ENCODE measurements around the gene SLC7A14.
A peak's percentile ranks its signal among the peaks of the same experiment; 100 is the strongest.

Gene SLC7A14

GRCh38 chr3:170585937-170586310 lies at the start of gene SLC7A14:
Gene SLC7A14 (minus strand): TSS chr3:170586075. CDS start chr3:170526936, 59,139 bp downstream.
- ATAC-seq, result no peak
- DNase-seq, result no peak

DNA sequence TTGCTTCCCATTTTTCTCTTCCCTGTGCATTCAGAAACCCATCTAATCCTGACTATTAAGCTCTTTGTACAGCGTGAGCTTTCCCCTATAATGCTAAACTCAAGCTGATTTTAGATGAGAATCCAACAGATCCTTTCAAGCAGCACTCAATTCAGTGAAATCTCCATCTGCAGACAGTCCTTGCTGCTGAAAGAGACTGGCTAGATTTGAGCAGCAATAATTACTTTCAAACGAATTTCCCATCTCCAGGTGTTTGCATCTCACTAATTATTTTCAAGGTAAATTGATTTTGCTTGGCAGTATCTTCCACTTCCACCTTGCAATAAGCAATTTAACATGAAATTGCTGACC lies 49.5 kb upstream of the SLC7A14 start:
- ATAC-seq (no peak), DNase-seq (no peak)

DNA sequence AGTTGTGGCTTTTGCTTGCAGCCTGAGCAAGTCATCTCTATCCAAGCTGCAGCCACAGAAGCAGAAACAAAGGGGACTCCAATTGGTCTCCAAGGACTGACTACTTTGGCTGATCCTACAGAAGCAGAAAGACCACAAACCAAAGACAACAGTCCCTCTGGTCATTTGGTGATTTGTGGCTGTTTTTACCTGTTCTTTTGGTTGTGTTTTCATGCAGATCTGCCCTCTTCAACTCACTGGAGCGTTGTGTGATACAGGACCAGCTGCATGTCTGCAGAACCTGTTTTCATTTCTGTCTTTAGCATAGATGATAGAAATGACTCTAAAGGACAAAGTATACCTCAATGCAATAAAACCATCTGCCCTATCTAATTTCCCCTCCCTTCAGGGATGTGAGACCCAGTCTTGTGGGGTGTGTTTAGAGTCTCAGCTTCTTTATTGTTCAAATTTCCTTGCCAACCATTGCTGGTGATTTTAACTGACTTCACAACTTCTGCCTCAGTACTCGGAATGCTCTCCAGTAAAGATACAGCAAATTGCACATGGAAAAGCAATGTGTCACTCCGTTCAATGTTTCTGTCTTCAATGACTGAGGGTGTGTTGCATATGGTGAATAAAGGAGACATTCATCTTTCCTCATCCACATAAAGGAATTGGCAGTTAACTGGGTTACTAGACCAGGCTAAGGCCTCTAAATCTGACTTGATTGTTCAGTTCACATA lies 48.9 kb upstream of the SLC7A14 start:
- DNase-seq (no peak), ATAC-seq (peak; percentile 53)

DNA sequence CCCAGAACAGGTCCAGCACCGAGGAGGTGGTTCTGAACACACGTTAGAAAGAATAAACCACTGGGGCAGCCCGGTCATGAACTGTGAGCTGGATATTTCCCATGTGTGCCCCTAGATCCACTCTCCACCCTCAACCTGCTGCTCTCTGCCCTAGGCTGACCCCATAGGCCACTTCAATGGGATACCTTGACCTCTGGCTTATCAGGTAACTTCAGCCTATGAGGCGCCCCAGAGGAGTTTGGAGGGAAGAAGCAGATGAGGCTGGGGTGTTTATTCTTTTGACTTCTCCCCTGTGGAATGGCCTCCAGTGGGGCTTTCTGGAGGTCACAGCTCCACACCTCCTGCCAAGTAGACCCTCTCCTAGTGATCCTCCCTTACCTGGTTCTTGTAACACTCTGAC lies 47.7 kb upstream of the SLC7A14 start:
- no peak for ATAC-seq
- DNase-seq, result no peak

DNA sequence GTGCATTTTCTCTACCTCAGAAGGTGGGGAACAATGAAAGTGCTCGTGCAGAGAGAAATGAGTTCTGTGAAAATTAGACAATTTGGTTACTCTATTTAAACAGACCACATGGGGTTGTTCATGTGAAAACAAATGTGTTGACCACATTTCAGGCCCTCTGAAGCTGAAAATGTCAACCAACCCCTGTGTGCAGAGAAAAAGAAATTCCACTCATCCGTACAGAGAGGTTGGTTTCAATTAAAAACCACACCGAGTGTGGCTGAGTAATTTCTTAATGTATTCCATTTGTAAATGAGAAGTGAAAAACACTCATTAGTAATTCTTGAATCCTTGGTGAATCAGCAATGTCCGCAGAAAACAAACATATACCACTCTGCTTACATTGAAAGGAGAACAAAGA lies 46.9 kb upstream of the SLC7A14 start:
- DNase-seq, result no peak
- ATAC-seq, result peak; percentile 63

- ATAC-seq (no peak), DNase-seq (no peak)
Measured at GRCh38 chr3:170631755-170632488, 46.0 kb upstream of the SLC7A14 start.

DNA sequence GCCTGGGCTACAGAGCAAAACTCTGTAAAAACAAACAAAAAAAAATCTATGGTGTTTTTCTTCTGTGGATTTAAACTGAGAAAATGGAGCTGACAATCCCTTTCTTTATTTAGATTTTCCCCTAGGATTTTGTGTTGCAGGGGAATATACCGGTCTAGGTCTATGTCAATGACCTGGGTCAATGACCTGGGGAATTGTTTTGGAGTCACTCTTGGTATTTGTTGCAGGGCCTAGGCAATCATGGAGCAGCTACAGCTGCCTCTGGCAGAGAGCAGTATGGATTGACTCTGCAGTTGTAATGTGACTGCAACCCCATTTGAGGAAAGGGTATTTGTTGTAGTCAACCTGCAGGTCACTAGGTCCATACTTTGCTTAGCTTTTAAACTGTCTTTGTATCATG lies 37.6 kb upstream of the SLC7A14 start:
- DNase-seq (no peak), ATAC-seq (no peak)

DNA sequence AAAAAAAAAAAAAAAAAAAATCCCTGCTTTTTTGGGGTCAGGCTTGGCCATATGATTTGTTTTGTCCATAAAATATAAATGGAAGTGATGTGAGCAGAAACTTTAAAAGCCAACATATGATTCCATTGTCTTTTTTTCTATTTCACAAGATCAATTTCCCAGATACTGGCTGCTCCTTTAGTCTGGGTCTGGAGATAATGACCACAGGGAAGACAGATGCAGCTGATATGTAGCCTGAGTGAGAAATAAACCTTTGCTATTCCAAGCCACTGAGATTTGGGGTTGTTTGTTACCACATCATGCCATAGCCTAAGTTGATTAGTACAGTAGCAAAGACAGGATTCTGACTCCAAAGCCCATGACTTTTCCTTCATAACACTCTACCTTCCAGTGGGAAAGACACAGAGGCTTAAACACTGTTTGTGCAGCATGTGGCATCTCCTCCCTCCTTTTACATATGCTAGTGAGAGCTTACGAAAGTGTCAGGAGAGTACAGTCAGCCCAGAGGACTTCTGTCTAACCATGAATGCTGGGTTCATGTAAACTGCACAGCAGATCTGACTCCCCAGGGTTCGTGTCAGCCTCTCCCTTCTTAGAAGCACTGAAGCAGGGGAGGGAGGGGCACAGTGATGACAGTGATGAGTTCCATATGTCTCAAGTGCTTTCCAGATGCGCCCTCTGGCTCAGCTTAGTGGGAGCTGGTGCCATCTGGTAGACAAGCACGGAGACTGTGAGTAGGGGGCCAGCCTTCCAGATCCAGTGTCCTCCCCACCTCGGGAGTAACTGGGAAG lies 36.7 kb upstream of the SLC7A14 start:
- DNase-seq (no peak), ATAC-seq (no peak)

DNA sequence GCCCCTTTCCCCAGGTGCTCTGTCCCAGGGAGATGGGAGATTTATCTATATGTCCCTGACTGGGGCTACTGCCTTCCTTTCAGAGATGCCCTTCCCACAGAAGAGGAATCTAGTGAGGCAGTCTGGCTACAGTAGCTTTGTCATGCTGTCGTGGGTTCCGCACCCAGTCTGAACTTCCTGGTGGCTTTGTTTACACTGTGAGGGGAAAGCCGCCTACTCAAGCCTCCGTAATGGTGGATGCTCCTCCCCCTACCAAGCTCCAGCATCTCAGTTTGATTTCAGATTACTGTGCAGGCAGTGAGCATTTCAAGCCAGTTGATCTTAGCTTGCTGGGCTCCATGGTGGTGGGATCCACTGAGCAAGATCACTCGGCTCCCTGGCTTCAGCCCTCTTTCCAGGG lies 35.4 kb upstream of the SLC7A14 start:
- DNase-seq, result no peak
- ATAC-seq, result no peak

DNA sequence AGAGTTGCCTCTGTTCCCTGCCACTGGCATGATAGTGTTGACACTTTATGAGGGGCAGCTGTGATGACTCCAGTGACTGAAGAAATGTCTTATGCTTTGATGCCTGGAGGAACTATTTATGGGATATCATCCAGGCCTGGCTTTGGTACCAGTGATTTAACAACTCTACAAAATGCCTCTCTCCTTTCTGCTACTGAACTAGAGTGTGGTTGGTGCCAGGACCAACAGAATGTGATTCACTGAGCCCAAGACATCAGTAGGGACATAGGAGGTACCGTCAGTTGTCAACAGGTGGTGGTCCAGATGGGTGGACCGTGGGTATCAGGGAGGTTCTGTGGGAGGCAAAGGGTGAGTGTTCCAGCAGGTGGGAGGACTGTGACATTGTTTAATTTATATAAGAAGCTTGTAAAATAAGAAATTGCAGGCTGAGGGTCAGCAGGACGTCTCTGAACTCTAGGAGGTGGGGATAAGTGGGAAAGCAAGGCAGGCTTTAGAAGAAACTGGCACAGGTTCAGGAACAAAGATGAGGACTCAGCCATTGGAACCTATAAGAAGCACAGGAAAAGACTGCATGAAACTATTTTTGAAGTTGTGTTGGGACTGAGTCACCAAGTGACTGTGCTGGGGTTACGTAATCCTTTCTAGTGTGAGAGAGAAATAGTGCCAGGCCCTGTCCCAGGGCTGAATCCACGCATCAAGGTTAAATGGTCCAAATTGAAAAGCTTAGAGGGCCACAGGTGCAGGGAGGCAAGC lies 28.5 kb upstream of the SLC7A14 start:
- no peak for DNase-seq
- no peak for ATAC-seq

GRCh38 chr3:170611751-170612150 lies 25.9 kb upstream of the SLC7A14 start:
- DNase-seq (no peak), ATAC-seq (no peak)

- ATAC-seq, result no peak
- DNase-seq, result no peak
Measured at GRCh38 chr3:170610321-170610884, 24.5 kb upstream of the SLC7A14 start.

GRCh38 chr3:170608475-170608874 lies 22.6 kb upstream of the SLC7A14 start:
- no peak for DNase-seq
- ATAC-seq, result no peak

GRCh38 chr3:170606675-170607074 lies 20.8 kb upstream of the SLC7A14 start:
- ATAC-seq, result no peak
- no peak for DNase-seq

GRCh38 chr3:170605490-170605889 lies 19.6 kb upstream of the SLC7A14 start:
- DNase-seq (no peak), ATAC-seq (no peak)

GRCh38 chr3:170603770-170604510 lies 18.1 kb upstream of the SLC7A14 start:
- DNase-seq, result no peak
- no peak for ATAC-seq

- DNase-seq (no peak), ATAC-seq (no peak)
Measured at GRCh38 chr3:170602556-170602955, 16.7 kb upstream of the SLC7A14 start.

DNA sequence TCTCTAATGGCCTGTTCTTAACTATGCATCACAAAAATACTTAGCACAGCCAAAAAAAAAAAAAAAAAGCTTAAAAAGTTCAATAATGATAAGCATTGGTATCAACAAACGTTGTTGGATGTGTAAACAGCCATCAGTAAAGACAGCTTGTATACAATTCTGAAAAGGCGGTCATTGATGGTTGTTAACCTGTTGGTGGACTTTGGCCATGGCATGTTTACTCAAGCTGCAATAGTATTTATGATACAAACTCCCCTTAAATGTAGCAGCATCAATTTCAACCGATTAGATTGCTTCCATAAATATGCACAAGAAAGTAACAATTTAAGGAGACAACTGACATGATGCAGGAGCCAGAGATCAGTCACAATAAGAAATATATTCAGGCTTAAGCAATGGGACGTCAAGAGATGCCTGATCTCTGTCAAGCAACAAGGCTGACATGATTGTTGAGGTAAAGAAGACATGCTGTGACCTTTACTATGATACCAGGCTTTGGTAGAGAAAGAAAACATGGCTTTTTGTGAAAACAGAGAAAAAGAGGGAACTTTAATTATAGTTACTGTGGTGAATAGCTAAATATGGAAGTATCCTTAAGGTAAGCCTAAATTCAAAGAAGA lies 14.2 kb upstream of the SLC7A14 start:
- DNase-seq (no peak), ATAC-seq (no peak)

DNA sequence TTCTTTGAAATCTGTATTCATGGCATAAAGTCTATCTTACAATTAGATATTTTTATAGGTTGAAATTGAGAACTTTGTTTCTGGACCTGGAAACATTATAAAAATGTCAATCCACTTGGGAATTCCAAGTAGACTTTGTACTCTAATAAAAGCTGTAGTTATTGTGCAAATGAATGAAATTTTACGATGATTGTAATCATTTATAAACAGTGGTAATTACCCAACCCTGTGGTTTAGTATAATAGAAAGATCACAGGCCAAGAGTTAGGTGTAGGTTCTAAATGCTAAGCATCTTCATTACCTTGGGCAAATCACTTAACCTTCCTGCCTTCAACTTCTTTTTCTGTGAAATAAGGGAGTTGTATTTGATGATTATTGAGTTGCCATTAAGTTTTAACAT lies 13.2 kb upstream of the SLC7A14 start:
- no peak for DNase-seq
- ATAC-seq, result no peak

- ATAC-seq (no peak), DNase-seq (no peak)
Measured at GRCh38 chr3:170598091-170598502, 12.2 kb upstream of the SLC7A14 start.

DNA sequence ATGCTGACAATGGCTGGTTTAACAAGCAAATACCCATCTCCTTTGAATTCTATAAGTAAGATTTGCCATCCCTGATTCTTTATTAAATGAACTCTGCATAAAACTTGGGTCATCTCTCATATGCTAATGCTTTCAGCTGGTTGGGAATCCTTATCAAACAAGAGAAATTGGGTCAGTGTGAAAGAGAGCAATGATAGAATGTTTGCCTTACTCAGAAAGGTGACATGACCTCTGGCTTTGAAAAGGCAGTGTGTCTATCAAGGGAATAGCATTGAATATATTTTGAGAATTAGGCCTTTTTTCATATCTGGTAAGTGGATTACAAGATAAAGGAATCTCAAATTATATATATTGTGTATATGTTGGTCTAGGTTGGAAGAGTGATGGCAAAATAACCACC lies 8.7 kb upstream of the SLC7A14 start:
- no peak for DNase-seq
- no peak for ATAC-seq

All from stimulated activated naive CD8-positive, alpha-beta T cell treated with anti-CD3 and anti-CD28 coated beads, Interleukin-15, Interleukin-2, amounts not matched to agents 100 U/mL and 50 U/mL, for 24 hours (primary cell).